T47D (cell line): ENCODE measurements around the gene CLCN3.
"Not testable (repeated sequence)": the region's sequence is repeated elsewhere in the genome, so short reads cannot be mapped to it uniquely, and the experiment has no call there.

Experiments used
- DNase-seq, 2 experiments: peaks; one replicate each; pipeline versions ENCODE4 v3.0.0 to v3.0.0-alpha.2; 2011 to 2012; ENCODE audit warnings: low read depth in 1 of 2, low spot score in 1 of 2
- JUND ChIP-seq: IDR thresholded peaks from 2 replicates; pipeline ENCODE4 v1.6.1; 2012; ENCODE audit warnings: low read depth
- in situ Hi-C: cut with HindIII; loops from 2 replicates; pipeline ENCODE4 v1.10.0; 2016; ENCODE audit warnings: low sequenced_read_pairs, low pct_unique_long_range_greater_than_20kb

CLCN3 gene

DNA sequence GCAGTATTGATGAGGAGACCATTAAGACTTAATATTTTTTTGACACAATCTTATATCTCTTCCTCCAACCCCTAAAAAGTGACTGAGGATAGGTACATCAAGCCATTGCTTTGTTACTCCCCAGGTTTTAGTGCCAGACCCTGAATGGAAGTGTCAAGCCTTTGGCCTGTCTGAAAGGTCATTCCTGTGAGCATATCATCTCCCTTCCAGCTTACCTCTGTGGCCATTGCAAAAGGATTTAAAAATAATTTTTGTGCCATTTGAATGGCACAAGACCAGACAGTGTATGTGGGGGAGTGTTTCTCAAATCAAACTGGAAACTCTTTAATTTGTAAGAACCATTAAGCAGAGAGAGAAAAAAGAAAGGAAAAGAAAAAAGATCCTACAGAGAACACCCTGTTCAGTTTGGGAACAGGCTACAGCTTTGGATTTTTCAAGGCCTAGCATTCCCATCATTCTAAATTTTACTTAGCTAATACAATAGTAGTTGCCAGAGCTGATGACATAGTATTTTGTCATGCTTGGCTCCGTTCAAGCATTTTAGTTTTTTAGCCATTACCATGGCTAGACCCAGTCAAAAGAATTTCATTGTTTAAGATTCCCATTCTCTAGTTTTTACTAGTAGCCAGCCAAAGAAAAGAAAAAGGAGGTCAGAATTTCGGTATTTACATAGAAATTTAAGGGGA, 87.7 kb downstream of the CLCN3 start:
- in situ Hi-C loops = no loop called here
- no peak for DNase-seq
- no peak for TF ChIP-seq JUND

DNA sequence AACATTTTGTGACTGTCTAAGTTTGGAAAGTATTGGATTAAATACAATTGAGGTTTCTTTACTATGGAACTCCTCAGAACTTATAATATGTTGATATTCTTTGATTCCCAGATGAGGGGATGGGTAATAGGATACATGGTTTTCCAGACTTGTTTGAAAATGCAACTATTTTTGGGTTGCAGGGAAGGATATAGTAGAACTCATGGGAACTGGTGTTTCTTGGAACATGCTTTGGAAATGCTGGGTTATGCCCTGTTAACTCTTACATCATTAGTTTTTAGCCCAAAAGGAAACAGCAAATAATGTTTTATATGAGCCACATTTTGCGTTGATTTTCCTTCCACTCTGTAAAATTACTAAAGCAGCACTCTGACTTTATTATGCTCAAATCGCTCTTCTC, 95.4 kb downstream of the CLCN3 start:
- DNase-seq = no peak
- in situ Hi-C loops = no loop called here
- TF ChIP-seq JUND = no peak

DNA sequence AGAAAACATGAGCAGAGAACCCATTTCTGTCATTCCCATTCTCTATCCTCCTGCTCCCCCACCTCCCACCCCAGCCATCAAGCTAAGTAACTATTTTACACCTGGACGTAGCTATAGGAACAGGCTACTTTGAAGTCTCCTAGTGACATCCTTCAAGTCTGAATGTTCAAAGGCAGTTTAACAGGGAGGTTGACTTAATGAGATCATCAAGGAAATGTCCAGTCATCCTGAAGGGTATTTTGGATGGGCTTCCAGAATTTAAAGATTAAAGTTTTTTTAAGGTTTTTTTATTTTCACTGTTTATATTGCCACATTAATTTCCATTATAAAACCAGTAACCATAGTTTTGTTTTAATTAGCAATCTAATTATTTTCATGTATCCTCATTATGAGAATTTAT, 96.3 kb downstream of the CLCN3 start:
- no peak for DNase-seq
- no peak for TF ChIP-seq JUND
- in situ Hi-C loops = no loop called here

DNA sequence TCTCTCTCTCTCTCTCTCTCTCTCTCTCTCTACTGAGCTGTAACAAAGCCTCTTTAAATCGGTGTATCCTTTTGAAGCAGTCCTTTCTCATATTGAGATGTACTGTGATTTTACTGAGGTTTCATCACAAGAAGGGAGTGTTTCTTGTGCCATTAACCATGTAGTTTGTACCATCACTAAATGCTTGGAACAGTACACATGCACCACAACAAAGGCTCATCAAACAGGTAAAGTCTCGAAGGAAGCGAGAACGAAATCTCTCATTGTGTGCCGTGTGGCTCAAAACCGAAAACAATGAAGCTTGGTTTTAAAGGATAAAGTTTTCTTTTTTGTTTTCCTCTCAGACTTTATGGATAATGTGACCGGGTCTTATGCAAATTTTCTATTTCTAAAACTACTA, 100.2 kb downstream of the CLCN3 start:
- TF ChIP-seq JUND = no peak
- in situ Hi-C loops = no loop called here
- no peak for DNase-seq

DNA sequence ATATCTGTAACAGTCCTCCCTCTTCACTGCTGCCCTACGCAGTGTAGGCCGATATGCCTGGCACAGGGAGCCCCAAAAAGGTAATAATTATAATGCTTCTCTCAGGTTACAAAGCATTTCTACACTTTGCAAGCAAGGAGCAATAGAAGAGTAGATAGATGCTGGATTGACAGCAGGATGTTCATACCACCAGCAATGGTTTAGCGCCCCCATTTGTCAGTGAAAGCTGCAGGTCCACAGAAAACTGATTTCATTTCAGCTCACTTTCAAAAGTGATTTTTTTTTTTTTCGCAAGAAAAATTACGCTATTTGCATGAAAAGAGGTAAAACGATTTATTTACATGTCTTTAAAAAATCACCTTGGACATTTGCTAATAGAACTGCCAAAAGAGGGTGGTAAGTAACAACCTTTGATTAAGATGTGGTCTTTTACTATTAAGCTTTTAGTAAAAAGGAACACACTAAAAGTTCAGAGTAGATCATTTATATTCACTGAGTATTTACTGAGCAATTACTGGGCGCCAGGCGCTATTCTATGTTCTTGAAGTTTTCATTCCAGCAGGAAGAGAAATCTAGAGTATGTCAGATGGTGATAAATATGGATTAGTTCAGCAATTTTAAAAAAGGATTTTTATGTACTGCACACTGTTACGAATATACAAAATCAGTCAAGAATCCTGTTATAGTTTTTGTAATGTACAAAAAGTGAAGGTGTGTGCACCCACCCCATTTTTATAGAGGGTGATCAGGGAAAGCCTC, 103.0 kb downstream of the CLCN3 start:
- in situ Hi-C loops = no loop called here
- peak in 1 of 2 experiments; percentile 3 for DNase-seq
- no peak for TF ChIP-seq JUND

- no peak for TF ChIP-seq JUND
- in situ Hi-C loops = no loop called here
- no peak for DNase-seq
Measured at GRCh38 chr4:169724260-169724659, 103.9 kb downstream of the CLCN3 start.

GRCh38 chr4:169727616-169728015, 107.2 kb downstream of the CLCN3 start:
- DNase-seq = no peak
- in situ Hi-C loops = no loop called here
- TF ChIP-seq JUND = no peak

GRCh38 chr4:169730564-169730963, 110.2 kb downstream of the CLCN3 start:
- TF ChIP-seq JUND = no peak
- in situ Hi-C loops = no loop called here
- DNase-seq = no peak

- DNase-seq, in situ Hi-C loops: not testable (repeated sequence)
Measured at GRCh38 chr4:169738604-169739003, 118.2 kb downstream of the CLCN3 start.

DNA sequence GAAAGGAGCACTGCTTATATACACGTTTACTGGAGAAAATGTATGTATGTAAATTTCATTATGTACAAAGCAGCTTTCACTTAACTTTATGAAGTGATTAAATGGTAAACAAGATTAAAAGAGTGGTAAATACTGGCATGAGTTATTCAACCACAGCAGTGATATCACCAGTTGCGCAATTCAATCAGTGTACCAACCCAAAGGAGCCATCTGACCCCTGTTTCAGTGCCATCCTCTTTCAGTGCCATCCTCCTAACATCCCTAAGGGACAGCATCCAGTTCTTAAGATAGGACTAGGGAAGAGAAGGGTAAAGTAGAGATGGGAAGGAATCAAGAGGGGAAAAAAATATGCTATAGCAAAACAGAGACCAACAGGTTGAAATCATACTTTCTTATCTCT, 121.2 kb downstream of the CLCN3 start:
- in situ Hi-C loops = no loop called here
- no peak for DNase-seq
- no peak for TF ChIP-seq JUND

DNA sequence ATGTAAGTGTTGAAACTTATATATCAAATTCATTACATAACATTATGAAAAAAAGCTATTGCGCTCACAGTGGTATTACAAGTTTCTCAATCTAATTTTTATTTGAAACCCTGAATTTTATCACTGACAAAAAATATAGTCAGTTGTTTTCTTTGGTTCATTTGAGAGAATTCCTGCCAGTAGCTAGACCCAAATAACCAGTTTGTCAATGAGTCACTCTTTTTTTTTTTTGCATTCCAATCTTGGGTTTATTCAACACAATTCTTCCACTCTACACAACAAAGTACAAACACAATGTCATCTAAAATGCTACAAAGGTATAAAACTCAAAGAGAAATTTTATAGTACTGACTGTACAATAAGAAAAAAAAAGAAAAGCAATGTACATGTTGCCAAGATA, 124.2 kb downstream of the CLCN3 start:
- in situ Hi-C loops = no loop called here
- TF ChIP-seq JUND = no peak

GRCh38 chr4:169745291-169745690, 124.9 kb downstream of the CLCN3 start:
- no peak for TF ChIP-seq JUND
- in situ Hi-C loops = no loop called here
- no peak for DNase-seq

More for the DNA sequence above, 124.2 kb downstream of the CLCN3 start:
- DNase-seq = no peak

GRCh38 chr4:169756971-169757574, 136.7 kb downstream of the CLCN3 start:
- DNase-seq = no peak
- TF ChIP-seq JUND = no peak
- in situ Hi-C loops = no loop called here
